SK-N-MC (cell line): ENCODE results near the gene NBEA.

ENCODE experiments used
- EZH2 ChIP-seq: fragments of 200-600 bp; sonication (generic); IDR thresholded peaks from one replicate; pipeline ENCODE4 v1.6.1; 2017; ENCODE audit warnings: antibody characterized with exemption
- POLR2AphosphoS5 ChIP-seq: IDR thresholded peaks from 2 replicates; pipeline ENCODE4 v1.6.1; 2012; ENCODE audit warnings: mild to moderate bottlenecking, low read depth, low read length, borderline replicate concordance

DNA sequence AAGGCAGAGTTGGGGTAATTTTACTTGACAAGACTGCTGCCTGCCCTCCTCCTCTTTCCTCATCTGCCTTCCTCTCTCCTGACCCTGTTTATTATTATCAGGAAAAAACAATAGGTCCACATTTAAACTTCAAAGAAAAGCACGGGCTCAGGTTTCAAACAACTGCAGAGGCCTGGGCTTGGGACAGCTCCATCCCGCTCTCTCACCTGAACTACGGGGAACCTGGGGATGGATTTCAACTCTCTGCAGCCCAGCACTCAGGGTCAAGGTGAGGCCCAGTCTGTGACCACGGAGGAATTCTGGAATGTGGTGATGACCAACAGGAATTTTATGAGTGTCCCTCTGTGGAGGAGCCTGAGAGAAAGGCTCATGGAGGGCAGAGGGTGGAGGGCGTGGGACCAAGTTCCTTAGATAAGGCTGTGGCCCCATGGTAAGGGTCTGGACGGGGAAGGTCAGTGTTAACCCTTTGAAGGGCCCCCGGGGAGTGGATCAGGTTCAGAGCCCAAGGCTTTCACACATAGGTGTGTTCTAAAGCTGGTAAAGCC, 755.2 kb downstream of the NBEA start:
- TF ChIP-seq EZH2 = no peak
- no peak for TF ChIP-seq POLR2AphosphoS5
